Measurements from ENCODE around the gene AMZ1. TPM values are rescaled to one million over a fixed set of nuclear protein-coding genes. Genes with fewer than 3 reads are reported as not detected.
"Not testable (repeated sequence)": the region's sequence is repeated elsewhere in the genome, so short reads cannot be mapped to it uniquely, and the experiment has no call there.

AMZ1 gene
- total RNA-seq, 1 experiment from 2014 or later: 1.8 TPM

DNA sequence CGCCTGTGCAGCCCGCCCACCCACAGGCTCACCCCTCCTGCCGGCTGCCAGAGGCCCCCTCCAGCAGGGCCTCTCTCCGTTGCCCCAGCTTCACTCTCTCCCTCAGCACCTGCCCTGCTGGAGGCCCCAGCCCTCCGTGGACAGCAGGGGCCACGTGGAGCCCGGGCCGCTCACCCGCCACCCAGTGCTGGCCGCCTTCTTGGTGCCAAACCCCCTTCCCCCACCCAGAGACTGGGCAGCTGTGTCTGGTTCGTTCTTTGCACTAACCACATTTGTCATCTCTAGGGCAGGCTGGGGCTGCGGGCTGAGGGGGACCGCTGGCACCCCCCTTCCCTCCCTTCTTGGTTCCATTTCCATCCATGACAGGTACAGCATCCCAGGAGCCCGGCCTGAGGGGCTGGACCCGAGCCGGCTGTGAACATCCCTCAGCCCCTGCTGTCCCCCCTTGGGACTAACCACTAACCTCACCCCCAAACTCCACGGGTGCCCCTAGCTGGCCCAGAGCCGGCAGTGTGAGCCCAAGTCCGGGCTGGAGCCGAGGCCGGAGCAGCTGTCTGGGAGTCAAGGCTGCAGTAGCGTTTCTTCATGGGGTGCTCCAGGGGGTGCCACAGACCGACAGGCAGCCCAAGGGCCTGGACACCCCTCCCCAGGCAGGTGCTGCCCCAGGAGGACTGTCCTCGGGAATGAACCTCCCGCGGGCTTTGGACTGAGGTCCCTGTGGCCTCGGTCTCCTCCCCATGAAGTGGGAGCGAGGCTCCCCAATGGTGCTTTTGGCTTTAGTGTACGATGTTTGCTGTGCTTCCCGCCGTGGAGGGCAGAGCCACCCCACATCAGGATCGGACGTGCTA is 25.5 kb upstream of the AMZ1 start:
- in situ Hi-C loops (cut with HindIII; ENCODE audit: low pct_unique_long_range_greater_than_20kb, low sequenced_read_pairs): no loop called here
- DNase-seq (ENCODE audit: low read depth, low spot score): peak; percentile 14

DNA sequence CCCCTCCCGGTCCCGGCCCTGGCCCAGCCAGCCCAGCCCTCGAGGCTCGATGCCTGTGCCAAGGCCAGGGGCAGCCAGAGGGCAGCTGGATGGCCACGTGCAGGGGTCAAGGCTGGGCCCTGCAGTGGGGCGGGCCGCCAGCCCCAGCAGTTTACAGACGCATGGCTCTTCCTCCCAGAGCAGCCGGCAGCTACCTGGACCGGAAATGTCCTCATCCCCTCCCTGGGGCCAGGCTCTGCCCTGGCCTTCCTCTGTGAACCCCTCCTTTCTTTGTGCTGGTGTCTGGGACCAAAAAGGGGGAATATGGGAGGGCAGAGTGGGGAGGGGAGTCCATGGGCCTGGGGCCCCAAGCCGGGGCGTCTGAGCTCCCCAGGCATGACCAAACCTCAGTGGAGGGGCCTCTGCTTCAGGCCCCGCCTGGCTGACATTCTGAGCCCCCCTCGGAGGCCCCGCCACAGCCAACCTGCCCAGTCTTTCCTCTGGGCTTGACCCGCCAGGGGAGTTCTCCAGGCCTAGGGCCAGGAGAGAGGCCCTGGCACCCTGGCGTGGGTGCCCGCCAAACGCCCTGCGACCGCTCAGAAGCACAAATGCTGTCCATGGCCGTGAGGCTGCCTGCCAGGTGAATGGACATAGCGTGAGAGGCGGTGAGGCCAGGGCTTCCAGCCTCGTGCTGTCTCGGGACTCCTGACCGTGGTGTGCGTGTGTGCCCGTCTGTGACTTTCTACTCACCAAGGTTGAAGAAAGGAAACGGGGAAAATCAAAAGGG is 24.7 kb upstream of the AMZ1 start:
- in situ Hi-C loops (cut with HindIII; ENCODE audit: low pct_unique_long_range_greater_than_20kb, low sequenced_read_pairs): no loop called here
- peak; percentile 48 for DNase-seq (ENCODE audit: low read depth, low spot score)

DNA sequence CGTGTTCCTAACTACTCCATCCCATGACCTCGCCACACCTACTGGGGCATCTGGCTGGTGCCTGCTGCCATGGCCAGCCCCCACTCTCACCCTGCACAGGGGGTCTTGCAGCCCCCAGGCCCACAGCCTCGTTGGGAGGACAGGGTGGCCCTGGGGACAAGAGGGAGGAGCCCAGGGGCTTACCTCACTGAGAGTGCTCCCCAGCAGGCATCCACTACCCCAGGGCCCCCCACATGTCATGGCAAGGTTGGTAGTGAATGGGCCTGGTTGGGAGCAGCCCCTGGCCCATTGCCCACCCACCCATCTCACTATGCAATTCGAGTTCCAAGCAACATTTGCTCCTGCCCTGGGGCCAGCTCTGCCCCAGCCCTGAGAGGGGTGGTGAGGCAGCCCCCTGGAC is 24.0 kb upstream of the AMZ1 start:
- in situ Hi-C loops (cut with HindIII; ENCODE audit: low pct_unique_long_range_greater_than_20kb, low sequenced_read_pairs): no loop called here

DNA sequence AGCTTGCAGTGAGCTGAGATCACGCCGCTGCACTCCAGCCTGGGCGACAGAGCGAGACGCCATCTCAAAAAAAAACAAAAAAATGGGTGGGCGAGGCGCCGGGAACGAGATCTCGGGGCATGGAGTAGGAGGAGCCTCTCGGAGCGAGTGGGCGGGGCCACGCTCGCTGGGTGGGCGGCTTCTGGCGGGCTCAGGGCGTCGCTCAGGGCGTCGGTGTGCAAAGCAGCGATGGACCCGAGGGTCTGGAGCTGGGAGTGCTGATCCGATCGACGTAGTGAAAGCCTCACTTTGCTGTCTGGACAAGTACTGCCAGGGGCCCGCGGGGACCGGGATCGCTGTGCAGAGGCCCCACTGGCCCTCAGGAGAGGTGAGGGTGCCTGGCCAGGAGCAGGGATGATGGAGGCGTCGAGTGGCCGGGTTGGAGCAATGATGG is 22.6 kb upstream of the AMZ1 start:
- DNase-seq (ENCODE audit: low read depth, low spot score): peak; percentile 51
- in situ Hi-C loops (cut with HindIII; ENCODE audit: low pct_unique_long_range_greater_than_20kb, low sequenced_read_pairs): no loop called here

More for the DNA sequence above, 24.0 kb upstream of the AMZ1 start:
- DNase-seq (ENCODE audit: low read depth, low spot score): no peak

DNA sequence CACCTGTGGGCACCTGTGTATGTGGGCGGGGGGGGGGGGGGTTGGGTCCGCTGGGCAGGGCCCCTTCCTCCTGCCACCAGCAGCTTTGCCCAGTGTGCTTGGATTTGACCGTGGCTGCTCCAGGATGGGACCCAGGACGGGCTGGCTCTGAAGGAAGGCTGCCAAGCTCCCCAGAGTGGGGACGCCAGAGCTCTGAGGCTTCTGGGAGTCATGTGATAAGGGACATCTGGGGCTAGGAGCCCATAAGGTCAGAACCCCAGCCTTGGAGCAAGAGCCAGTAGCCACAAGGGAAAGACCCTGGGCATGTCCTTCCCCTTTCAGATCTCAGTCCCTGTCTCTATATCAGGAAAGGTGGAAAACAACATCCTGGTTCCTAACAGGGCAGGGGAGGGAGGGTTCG is 21.8 kb upstream of the AMZ1 start:
- in situ Hi-C loops (cut with HindIII; ENCODE audit: low pct_unique_long_range_greater_than_20kb, low sequenced_read_pairs): no loop called here
- no peak for DNase-seq (ENCODE audit: low read depth, low spot score)

DNA sequence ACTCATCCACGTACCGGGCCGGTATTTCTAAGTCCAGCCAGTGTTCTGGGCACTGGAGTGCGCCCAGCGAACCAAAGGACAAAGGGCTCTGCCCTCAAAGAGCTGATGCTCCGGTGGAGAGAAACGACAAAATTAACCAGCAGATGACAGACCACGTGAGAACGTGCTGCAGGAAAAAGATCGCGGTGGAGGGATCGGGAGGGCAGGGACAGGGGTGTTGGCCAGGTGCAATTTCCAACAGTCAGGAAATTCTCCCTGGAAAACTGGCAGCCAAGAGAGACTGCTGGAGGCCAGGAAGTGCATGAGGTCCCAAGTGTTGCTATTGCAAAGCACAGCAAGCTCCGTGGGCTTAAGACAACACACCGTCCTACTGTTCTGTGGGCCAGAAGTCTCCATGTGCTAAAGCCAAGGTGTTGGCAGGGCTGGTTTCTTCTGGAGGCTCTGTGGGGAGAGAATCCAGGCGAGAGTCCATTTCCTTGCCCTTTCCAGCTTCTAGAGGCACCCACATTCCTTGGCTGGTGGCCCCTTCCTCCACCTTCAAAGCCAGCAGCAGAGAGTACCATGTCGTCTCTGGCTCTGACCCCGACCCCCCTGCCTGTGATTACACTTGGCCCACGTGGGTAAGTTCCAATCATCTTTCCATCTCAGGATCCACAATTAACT is 21.3 kb upstream of the AMZ1 start:
- peak; percentile 64 for DNase-seq (ENCODE audit: low read depth, low spot score)
- in situ Hi-C loops (cut with HindIII; ENCODE audit: low pct_unique_long_range_greater_than_20kb, low sequenced_read_pairs): no loop called here

DNA sequence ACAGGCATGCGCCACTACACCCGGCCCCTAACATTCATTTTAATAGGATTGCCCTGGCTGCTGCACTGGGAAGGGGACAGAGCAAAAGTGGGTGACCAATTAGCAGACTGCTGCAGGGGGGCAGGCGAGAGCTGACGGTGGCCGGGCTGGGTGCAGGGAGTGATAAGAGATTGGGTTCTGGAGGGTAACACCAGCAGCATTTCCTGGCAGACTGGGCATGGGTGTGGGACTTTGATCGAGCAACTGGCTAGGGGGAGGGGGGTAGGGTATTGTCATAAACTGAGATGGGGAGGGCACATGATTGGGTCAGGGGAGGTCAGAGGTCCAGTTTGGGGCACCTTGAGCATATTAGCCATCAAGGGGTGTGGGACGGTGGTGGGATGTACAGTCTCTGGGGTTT is 20.2 kb upstream of the AMZ1 start:
- DNase-seq (ENCODE audit: low read depth, low spot score): no peak
- in situ Hi-C loops (cut with HindIII; ENCODE audit: low pct_unique_long_range_greater_than_20kb, low sequenced_read_pairs): no loop called here

DNA sequence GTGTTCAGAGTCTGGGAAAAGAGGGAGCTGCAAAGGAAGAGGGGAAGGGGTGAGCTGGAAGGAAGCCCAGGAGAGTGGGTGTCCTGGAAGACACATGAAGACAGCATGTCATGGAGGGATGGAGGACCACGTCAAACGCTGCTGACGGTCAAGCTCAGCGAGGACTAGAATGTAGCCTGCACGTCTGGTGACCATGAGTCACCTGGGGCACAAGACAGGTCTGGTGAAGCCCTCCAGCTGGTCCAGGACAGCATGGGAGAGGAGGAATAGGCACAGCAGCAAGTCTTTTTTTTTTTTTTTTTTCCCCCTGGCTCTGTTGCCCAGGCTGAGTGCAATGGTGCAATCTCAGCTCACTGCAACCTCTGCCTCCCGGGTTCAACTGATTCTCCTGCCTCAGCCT is 19.6 kb upstream of the AMZ1 start:
- in situ Hi-C loops (cut with HindIII; ENCODE audit: low pct_unique_long_range_greater_than_20kb, low sequenced_read_pairs): no loop called here
- DNase-seq (ENCODE audit: low read depth, low spot score): peak; percentile 70

DNA sequence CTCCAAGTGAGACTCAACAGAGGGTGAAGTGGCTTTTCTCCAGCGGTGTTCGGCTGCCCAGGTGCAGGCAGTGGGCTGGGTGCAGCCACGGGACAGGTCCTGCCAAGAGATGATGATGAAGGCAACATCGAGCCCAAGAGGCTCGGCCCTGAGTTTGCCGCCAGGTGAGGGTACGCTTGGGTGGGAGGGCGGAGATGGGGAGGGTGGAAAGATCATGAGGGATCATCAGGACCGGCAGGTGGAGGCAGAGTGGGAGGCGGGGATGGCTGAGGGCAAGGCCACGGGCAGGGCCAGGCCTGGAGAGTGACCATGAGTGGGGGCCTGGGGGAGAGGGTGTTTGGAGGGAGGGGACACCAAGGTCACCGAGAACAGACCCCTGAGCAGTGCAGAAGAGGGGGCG is 17.8 kb upstream of the AMZ1 start:
- in situ Hi-C loops (cut with HindIII; ENCODE audit: low pct_unique_long_range_greater_than_20kb, low sequenced_read_pairs): no loop called here
- peak; percentile 20 for DNase-seq (ENCODE audit: low read depth, low spot score)

DNA sequence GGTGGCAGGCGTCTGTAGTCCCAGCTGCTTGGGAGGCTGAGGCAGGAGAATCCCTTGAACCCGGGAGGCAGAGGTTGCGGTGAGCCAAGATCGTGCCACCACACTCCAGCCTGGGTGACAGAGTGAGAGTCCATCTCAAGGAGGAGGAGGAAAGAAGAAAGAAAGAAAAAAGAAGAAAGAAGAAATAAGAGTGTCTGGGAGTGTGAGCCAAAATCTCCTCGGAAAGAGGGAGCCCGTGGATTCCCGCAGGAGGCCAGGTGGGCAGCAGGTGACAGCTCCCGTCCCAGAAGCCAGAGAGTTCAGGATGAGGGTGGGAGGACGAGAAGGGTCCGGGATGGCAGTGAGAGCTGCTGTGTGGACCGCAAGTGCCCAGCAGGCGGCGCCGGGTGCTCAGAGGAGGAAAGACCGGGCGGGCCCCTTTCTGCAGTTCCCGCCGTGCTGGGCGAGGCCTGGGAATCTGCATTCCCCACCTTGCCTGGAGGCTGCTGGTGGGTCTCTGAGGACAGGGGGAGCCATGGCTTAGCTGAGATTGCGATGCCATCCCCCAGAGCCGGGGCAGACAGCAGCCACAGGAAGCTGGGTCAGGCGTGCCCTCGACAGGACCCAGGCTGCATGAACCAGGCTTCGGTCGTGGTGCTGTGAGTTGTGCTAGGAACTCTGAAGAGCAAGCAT is 17.1 kb upstream of the AMZ1 start:
- in situ Hi-C loops (cut with HindIII; ENCODE audit: low pct_unique_long_range_greater_than_20kb, low sequenced_read_pairs): no loop called here
- peak; percentile 82 for DNase-seq (ENCODE audit: low read depth, low spot score)

DNA sequence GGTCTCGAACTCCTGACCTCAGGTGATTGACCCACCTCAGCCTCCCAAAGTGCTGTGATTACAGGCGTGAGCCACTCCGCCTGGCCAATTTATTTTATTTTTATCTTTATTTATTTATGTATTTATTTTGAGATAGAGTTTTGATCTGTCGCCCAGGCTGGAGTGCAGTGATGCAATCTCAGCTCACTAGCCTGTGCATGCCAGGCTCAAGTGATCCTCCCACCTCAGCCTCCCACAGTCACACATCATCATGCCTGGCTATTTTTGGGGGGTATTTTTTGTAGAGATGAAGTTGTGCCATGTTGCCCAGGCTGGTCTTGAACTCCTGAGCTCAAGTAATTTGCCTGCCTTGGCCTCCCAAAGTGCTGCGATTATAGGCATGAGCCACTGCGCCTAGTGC is 14.8 kb upstream of the AMZ1 start:
- in situ Hi-C loops (cut with HindIII; ENCODE audit: low pct_unique_long_range_greater_than_20kb, low sequenced_read_pairs); DNase-seq (ENCODE audit: low read depth, low spot score): not testable (repeated sequence)

DNA sequence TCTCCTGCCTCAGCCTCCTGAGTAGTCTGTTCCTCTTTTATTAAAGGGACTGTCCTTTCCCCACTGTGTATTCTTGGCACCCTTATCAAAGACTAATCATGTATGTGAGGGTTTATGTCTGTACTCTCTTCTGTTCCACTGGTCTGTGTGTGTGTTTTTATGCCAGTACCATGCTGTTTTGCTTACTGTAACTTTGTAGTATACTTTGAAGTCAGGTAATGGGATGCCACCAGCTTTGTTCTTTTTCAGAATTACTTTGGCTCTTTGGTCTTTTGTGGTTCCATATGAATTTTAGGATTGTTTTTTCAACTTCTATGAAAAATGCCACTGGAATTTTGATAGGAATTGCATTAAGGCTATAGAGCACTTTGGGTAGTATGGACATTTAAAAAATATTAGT is 14.1 kb upstream of the AMZ1 start:
- in situ Hi-C loops (cut with HindIII; ENCODE audit: low pct_unique_long_range_greater_than_20kb, low sequenced_read_pairs): no loop called here
- DNase-seq (ENCODE audit: low read depth, low spot score): no peak

DNA sequence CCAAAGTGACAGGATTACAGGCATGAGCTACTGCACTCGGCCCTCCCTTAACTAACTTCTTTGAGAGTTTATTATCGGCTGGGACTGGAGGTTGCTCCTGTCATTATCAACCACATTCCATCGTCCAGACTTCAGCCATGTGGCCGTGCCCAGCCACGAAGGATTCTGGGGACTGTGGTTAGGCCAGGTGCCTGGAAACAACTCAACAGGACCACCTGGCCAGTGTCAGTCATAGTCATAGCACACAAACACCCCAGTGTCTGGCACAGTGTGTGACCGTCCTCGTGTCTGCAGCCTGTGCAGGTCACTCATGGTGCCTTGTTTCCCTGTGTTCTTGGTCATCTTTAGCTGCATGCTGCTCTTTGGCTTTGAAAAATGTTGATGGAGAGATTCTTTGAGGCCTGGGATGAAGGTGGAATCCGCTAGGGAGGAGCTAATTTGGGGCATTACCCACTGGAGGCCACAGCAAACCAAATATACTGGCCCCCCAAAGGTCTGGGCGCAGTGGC is 12.7 kb upstream of the AMZ1 start:
- in situ Hi-C loops (cut with HindIII; ENCODE audit: low pct_unique_long_range_greater_than_20kb, low sequenced_read_pairs): no loop called here
- no peak for DNase-seq (ENCODE audit: low read depth, low spot score)

DNA sequence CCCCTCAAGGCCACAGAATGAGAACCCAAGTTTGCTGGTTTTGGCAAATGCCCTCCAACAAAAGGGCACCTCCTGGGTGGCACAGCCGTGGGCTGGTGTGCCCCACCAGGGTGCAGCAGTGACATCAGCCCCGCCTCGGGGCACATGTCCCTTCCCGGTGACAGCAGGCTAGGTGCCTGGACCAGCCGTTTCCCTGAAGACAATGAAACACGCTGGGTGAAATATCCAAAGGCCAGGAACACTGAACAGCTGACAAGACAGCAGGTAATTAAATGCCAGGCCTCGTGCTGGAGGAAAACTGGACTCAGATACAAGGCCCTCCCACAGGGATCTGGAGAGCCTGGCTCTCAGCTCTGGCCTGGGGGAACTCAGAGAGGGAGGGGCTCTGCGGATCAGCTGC is 11.4 kb upstream of the AMZ1 start:
- in situ Hi-C loops (cut with HindIII; ENCODE audit: low pct_unique_long_range_greater_than_20kb, low sequenced_read_pairs); DNase-seq (ENCODE audit: low read depth, low spot score): not testable (repeated sequence)

DNA sequence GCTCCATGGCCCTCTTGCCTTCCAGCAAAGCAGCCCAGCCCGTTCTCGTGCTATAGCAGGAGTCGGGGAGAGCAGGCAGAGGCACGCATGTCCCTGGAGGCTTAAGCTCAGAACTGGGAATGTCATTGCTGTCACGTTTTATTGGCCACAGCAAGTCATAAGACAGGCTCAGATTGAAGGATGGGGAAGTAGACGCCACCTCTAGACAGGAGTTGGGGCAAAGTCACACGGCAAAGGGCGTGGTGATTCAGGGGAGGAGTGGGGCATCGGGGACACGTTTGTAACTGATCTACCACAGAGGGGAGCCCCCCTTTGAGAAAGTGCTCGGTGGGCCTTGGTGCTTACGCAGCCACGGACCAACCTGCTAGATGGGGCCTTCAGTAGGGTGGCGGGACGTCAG is 9.5 kb upstream of the AMZ1 start:
- in situ Hi-C loops (cut with HindIII; ENCODE audit: low pct_unique_long_range_greater_than_20kb, low sequenced_read_pairs); DNase-seq (ENCODE audit: low read depth, low spot score): not testable (repeated sequence)

DNA sequence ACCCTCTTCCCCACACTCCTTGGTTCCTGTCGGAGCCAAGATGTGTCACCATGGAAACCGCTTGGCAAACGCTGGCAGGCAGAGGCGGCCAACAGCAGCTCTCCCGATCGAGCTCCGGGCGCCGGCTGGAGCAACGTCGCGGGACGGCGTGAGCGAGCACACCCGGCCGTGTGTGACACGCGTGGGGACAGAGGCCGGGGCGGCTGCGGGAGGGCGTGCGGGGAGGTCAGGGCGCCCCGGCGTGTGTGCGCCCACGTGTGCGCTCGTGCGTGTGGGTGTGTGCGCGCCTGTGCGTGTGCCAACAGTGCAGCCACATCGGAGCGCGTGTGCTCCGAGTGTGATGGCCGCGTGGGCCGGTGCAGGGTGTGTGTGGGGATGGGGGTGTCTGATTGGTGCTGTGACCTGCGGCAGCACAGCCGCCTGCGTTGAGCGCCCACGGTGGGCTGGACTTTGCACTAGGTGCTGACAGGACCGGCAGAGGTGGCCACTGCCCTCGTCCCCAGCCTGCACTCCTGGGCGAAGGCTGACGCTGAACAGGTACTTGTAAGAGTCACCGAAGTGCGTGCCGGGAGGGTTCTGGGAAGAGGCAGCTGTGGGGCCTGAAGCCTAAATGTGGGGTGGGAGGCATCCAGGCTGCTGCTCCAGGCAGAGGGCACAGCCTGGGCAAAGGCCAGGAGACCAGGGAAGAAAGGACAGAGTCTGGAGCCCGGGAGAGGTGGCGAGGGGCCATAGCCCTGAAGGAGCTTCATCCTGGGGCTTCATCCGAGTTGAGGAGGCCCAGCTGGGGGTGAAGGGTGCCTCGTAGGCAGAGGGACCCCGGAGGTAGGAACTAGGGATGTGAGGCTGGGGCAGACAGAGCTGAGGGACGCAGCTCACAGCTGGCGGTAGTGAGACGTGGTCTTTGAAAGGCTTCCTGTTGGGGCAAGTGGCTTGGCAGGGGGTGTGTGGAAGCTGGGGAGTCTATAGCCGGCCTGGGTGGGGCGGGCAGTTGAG is 8.6 kb upstream of the AMZ1 start:
- DNase-seq (ENCODE audit: low read depth, low spot score); in situ Hi-C loops (cut with HindIII; ENCODE audit: low pct_unique_long_range_greater_than_20kb, low sequenced_read_pairs): not testable (repeated sequence)

DNA sequence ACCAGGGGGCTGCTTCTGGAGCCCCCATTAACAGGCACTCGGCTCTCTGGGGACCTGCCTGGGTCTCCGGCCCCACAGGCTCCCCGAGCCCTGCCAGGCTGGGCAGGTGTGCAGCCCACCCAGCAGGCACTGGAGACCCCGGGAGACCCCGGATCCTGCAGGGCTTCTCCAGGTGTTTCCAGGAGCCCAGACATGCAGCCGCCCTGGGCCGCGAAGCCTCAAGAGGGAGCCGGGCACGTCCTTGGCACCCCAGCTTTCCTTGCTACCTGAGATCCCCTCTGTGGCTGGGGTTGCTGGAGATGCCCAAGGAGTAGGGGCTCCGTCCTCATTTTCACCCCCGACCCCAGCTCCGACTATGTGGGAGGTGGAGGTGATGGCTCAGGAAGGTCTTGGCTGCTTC is 7.7 kb upstream of the AMZ1 start:
- in situ Hi-C loops (cut with HindIII; ENCODE audit: low pct_unique_long_range_greater_than_20kb, low sequenced_read_pairs): no loop called here
- no peak for DNase-seq (ENCODE audit: low read depth, low spot score)
